ENCODE measurements around the gene PUM1. TPM values are rescaled to one million over a fixed set of nuclear protein-coding genes. Genes with fewer than 3 reads are reported as not detected.

PUM1 gene
- total RNA-seq, 1 experiment from 2014 or later: 43.3 TPM

- no peak overlapping the region for H3K27ac ChIP-seq (ENCODE audit: low read length)
- peaks cover 28% of the 10 kb centered on the region; the same call in 1 of the 2 replicates for H3K79me2 ChIP-seq (ENCODE audit: low read length)
- H3K4me2 ChIP-seq (ENCODE audit: low read length): no peak overlapping the region
- peaks cover 12% of the 10 kb centered on the region for H3K4me1 ChIP-seq (ENCODE audit: insufficient read depth, low read length)
- ChIA-PET POLR2A (ENCODE audit: unreplicated experiment) (no interaction called here), CTCF (no interaction called here)
- no peaks in the 10 kb centered on the region for H3K9me3 ChIP-seq (ENCODE audit: low read length)
- no peak overlapping the region for H2AFZ ChIP-seq (ENCODE audit: low read length)
- no peak overlapping the region for H3K4me3 ChIP-seq (ENCODE audit: low read length)
- no TSS peak for BruUV-seq (replicated peaks)
- H3F3A ChIP-seq (ENCODE audit: low read length, unreplicated experiment): no peaks in the 10 kb centered on the region
- TF ChIP-seq CTCF (conservative IDR thresholded peaks at IDR 0.05; ENCODE audit: low read depth, low read length) (no peak), EZH2 (IDR thresholded peaks at IDR 0.05; ENCODE audit: low read length, unreplicated experiment) (no peak), EZH2phosphoT487 (IDR thresholded peaks at IDR 0.05; ENCODE audit: borderline replicate concordance, low read length) (no peak)
- H3K9ac ChIP-seq (ENCODE audit: low read length): no peak overlapping the region
- H4K20me1 ChIP-seq (ENCODE audit: low read length): peaks cover 10% of the 10 kb centered on the region; the same call in 1 of the 2 replicates
- DNase-seq (no peak), ATAC-seq (no peak)
- no peaks in the 10 kb centered on the region for H3K9me2 ChIP-seq (replicated peaks; ENCODE audit: low read length)
- intact Hi-C loops (cut with micrococcal nuclease): no loop called here
- H3K27me3 ChIP-seq (ENCODE audit: low read length): no peaks in the 10 kb centered on the region
- peaks cover 69% of the 10 kb centered on the region for H3K36me3 ChIP-seq (ENCODE audit: low read depth, low read length)
Observed at GRCh38 chr1:30962609-30963508, 102.7 kb downstream of the PUM1 start.

GRCh38 chr1:30957560-30958222 is 107.8 kb downstream of the PUM1 start:
- Histone ChIP-seq H2AFZ (ENCODE audit: low read length) (no peak overlapping the region), H3K27me3 (ENCODE audit: low read length) (no peaks in the 10 kb centered on the region), H3K9ac (ENCODE audit: low read length) (no peak overlapping the region), H3F3A (ENCODE audit: low read length, unreplicated experiment) (no peaks in the 10 kb centered on the region), H4K20me1 (ENCODE audit: low read length) (peaks cover 7% of the 10 kb centered on the region; the same call in 1 of the 2 replicates), H3K9me2 (replicated peaks; ENCODE audit: low read length) (no peaks in the 10 kb centered on the region), H3K4me2 (ENCODE audit: low read length) (no peak overlapping the region), H3K4me1 (ENCODE audit: insufficient read depth, low read length) (no peaks in the 10 kb centered on the region), H3K27ac (ENCODE audit: low read length) (no peak overlapping the region), H3K36me3 (ENCODE audit: low read depth, low read length) (peaks cover 46% of the 10 kb centered on the region), H3K4me3 (ENCODE audit: low read length) (no peak overlapping the region), H3K9me3 (ENCODE audit: low read length) (no peaks in the 10 kb centered on the region), H3K79me2 (ENCODE audit: low read length) (peaks cover 23% of the 10 kb centered on the region; the same call in 1 of the 2 replicates)
- TF ChIP-seq CTCF (conservative IDR thresholded peaks at IDR 0.05; ENCODE audit: low read depth, low read length) (no peak), EZH2 (IDR thresholded peaks at IDR 0.05; ENCODE audit: low read length, unreplicated experiment) (no peak), EZH2phosphoT487 (IDR thresholded peaks at IDR 0.05; ENCODE audit: borderline replicate concordance, low read length) (no peak)
- ChIA-PET POLR2A (ENCODE audit: unreplicated experiment) (interaction anchor here (0.6 kb wide), 1 partner anchor 1791 kb away, joined by 4 read pairs; no protein-coding TSS in a partner anchor), CTCF (no interaction called here)
- DNase-seq (no peak), ATAC-seq (no peak)
- no TSS peak for BruUV-seq (replicated peaks)
- intact Hi-C loops (cut with micrococcal nuclease): no loop called here
